Panc1 (cell line): ENCODE results near the gene KANSL2. TPM values are rescaled to one million over a fixed set of nuclear protein-coding genes. Genes with fewer than 3 reads are reported as not detected.

Experiments
- ATAC-seq: fragments of 200-7000 bp; cut with Tn5 transposase; 2 replicates; pipeline ENCODE4 v1.9.1; 2020; ENCODE audit warnings: mild to moderate bottlenecking, moderate library complexity
- BruUV-seq: library from RNA; stranded (reverse); fragments of 400-500 nt; replicated peaks from 2 replicates; lab custom pipeline; 2021; lab: Mats Ljungman, UMichigan
- CTCF ChIA-PET: fragments of 300-600 bp; sonication (Branson Sonifier 250); formaldehyde crosslinking; loops from one replicate; lab custom pipeline; 2022; ENCODE audit warnings: antibody characterized with exemption; lab: Charles Lee
- POLR2A ChIA-PET: fragments of 300-600 bp; sonication (Branson Sonifier 250); formaldehyde crosslinking; loops from one replicate; lab custom pipeline; 2022; ENCODE audit warnings: antibody characterized with exemption; lab: Charles Lee
- DNase-seq: peaks from one replicate; pipeline ENCODE4 v3.0.0-alpha.2; 2010; ENCODE audit warnings: low read depth, low spot score
- H3K27ac ChIP-seq: 2 replicates; pipeline ENCODE4 v1.5.1; 2011; ENCODE audit warnings: mild to moderate bottlenecking, low read length, inconsistent platforms
- H3K27me3 ChIP-seq: fragments of 200-500 bp; sonication (Bioruptor generic); 2 replicates; pipeline ENCODE4 v1.6.0; 2014; ENCODE audit warnings: low read length, inconsistent platforms; ENCODE audit not compliant: control insufficient read depth, insufficient read depth
- H3K36me3 ChIP-seq: fragments of 200-500 bp; sonication (Bioruptor generic); 2 replicates; pipeline ENCODE4 v1.5.1; 2014; ENCODE audit warnings: inconsistent platforms, mild to moderate bottlenecking, low read length, moderate library complexity; ENCODE audit not compliant: control insufficient read depth, insufficient read depth
- H3K4me1 ChIP-seq: 2 replicates; pipeline ENCODE4 v1.5.1; 2011; ENCODE audit warnings: inconsistent platforms, mild to moderate bottlenecking, low read length, moderate library complexity; ENCODE audit not compliant: control insufficient read depth, insufficient read depth
- H3K4me3 ChIP-seq, 2 experiments: 2 replicates each; pipeline ENCODE4 v1.5.1; 2011 to 2012; ENCODE audit warnings: low read depth in 2 of 2, low read length in 2 of 2, mild to moderate bottlenecking in 2 of 2, inconsistent platforms in 1 of 2, moderate library complexity in 1 of 2
- H3K9me3 ChIP-seq: fragments of 200-500 bp; sonication (Bioruptor generic); 2 replicates; pipeline ENCODE4 v1.5.1; 2014; ENCODE audit warnings: low read depth, mild to moderate bottlenecking, inconsistent platforms, low read length, moderate library complexity; ENCODE audit not compliant: control insufficient read depth, insufficient read depth
- POLR2AphosphoS5 ChIP-seq: IDR thresholded peaks from 2 replicates; pipeline ENCODE4 v1.6.1; 2012; ENCODE audit warnings: mild to moderate bottlenecking, low read depth, low read length, moderate library complexity
- SIN3A ChIP-seq: IDR thresholded peaks from 2 replicates; pipeline ENCODE4 v1.6.1; 2012; ENCODE audit warnings: low read depth, mild to moderate bottlenecking, low read length, moderate library complexity, borderline replicate concordance; ENCODE audit not compliant: insufficient read depth
- TCF7L2 ChIP-seq: IDR thresholded peaks from 2 replicates; pipeline ENCODE4 v1.6.1; 2011; ENCODE audit warnings: mild to moderate bottlenecking, low read depth, low read length, inconsistent platforms
- in situ Hi-C: cut with HindIII; loops from 2 replicates; pipeline ENCODE4 v1.10.0; 2016; ENCODE audit warnings: low sequenced_read_pairs, low pct_unique_long_range_greater_than_20kb
- intact Hi-C: fragments of 100-400 bp; cut with micrococcal nuclease; formaldehyde crosslinking; loops from one replicate; pipeline ENCODE4 v1.10.0; 2022; ENCODE audit not compliant: unreplicated experiment
- total RNA-seq: library from RNA; stranded (reverse); gene quantifications from one replicate; pipeline ENCODE4 v1.2.1, GENCODE V29; 2021; ENCODE audit not compliant: unreplicated experiment
- TF ChIP-seq, protein P1 (sequence below), 2 experiments: IDR thresholded peaks; 2 replicates each; pipeline ENCODE4 v1.6.1; 2011 to 2012; ENCODE audit warnings: low read depth in 2 of 2, control low read depth in 1 of 2, low read length in 1 of 2, mild to moderate bottlenecking in 1 of 2, moderate library complexity in 1 of 2; ENCODE audit not compliant: insufficient read depth in 1 of 2
- TF ChIP-seq, protein P2 (sequence below): fragments of 450-650 bp; IDR thresholded peaks from 2 replicates; pipeline ENCODE4 v1.5.1; 2017; ENCODE audit warnings: mild to moderate bottlenecking

KANSL2 gene
- total RNA-seq, 1 experiment from 2014 or later, result 36.9 TPM

DNA sequence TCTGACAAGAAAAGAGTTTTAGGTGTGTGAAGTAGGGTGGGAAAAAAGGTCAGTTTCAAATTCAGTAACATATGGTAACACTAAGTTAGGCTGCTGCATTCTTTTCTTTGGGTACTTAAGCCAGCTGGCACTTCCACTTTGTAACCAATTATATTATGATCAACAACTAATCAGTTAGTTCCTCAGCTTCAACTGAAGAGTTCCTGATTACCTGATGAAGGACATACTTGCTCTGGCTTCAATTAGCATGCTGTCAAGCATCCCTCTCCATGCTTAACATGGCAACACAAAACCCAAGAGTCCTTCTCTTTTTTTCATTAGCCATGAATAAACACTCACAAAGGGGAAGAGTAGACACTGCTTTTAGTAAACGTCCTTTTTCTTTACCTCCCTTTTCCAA is 6.8 kb upstream of the KANSL2 start:
- DNase-seq (no peak), ATAC-seq (no peak)
- CTCF ChIA-PET, result no interaction called here
- POLR2A ChIA-PET, result no interaction called here
- intact Hi-C loops (no loop called here), in situ Hi-C loops (no loop called here)
- no peaks in the 10 kb centered on the region for H3K4me1 ChIP-seq
- H3K27ac ChIP-seq, result no peak overlapping the region
- H3K36me3 ChIP-seq, result peaks cover 22% of the 10 kb centered on the region; the same call in 1 of the 2 replicates
- H3K9me3 ChIP-seq, result no peaks in the 10 kb centered on the region
- TF ChIP-seq, protein P1, sequence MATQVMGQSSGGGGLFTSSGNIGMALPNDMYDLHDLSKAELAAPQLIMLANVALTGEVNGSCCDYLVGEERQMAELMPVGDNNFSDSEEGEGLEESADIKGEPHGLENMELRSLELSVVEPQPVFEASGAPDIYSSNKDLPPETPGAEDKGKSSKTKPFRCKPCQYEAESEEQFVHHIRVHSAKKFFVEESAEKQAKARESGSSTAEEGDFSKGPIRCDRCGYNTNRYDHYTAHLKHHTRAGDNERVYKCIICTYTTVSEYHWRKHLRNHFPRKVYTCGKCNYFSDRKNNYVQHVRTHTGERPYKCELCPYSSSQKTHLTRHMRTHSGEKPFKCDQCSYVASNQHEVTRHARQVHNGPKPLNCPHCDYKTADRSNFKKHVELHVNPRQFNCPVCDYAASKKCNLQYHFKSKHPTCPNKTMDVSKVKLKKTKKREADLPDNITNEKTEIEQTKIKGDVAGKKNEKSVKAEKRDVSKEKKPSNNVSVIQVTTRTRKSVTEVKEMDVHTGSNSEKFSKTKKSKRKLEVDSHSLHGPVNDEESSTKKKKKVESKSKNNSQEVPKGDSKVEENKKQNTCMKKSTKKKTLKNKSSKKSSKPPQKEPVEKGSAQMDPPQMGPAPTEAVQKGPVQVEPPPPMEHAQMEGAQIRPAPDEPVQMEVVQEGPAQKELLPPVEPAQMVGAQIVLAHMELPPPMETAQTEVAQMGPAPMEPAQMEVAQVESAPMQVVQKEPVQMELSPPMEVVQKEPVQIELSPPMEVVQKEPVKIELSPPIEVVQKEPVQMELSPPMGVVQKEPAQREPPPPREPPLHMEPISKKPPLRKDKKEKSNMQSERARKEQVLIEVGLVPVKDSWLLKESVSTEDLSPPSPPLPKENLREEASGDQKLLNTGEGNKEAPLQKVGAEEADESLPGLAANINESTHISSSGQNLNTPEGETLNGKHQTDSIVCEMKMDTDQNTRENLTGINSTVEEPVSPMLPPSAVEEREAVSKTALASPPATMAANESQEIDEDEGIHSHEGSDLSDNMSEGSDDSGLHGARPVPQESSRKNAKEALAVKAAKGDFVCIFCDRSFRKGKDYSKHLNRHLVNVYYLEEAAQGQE (IDR thresholded peaks at IDR 0.05; ENCODE audit: insufficient read depth in 1 of 2, low read depth in 2 of 2, low read length in 1 of 2), result no peak
- TF ChIP-seq SIN3A, result no peak
- no peak for TF ChIP-seq TCF7L2
- TF ChIP-seq, protein P2, sequence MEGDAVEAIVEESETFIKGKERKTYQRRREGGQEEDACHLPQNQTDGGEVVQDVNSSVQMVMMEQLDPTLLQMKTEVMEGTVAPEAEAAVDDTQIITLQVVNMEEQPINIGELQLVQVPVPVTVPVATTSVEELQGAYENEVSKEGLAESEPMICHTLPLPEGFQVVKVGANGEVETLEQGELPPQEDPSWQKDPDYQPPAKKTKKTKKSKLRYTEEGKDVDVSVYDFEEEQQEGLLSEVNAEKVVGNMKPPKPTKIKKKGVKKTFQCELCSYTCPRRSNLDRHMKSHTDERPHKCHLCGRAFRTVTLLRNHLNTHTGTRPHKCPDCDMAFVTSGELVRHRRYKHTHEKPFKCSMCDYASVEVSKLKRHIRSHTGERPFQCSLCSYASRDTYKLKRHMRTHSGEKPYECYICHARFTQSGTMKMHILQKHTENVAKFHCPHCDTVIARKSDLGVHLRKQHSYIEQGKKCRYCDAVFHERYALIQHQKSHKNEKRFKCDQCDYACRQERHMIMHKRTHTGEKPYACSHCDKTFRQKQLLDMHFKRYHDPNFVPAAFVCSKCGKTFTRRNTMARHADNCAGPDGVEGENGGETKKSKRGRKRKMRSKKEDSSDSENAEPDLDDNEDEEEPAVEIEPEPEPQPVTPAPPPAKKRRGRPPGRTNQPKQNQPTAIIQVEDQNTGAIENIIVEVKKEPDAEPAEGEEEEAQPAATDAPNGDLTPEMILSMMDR, result no peak
- no peak for TF ChIP-seq POLR2AphosphoS5
- no peaks in the 10 kb centered on the region for H3K27me3 ChIP-seq
- no peak overlapping the region for H3K4me3 ChIP-seq
- BruUV-seq, result no TSS peak

- in situ Hi-C loops (no loop called here), intact Hi-C loops (no loop called here)
- H3K4me3 ChIP-seq, result no peak overlapping the region
- H3K27ac ChIP-seq, result no peak overlapping the region
- no peak for DNase-seq
- no peaks in the 10 kb centered on the region for H3K9me3 ChIP-seq
- BruUV-seq, result no TSS peak
- no peak for ATAC-seq
- no peaks in the 10 kb centered on the region for H3K4me1 ChIP-seq
- TF ChIP-seq, protein P1 (IDR thresholded peaks at IDR 0.05; ENCODE audit: insufficient read depth in 1 of 2, low read depth in 2 of 2, low read length in 1 of 2), result no peak
- TF ChIP-seq TCF7L2 (no peak), SIN3A (no peak), POLR2AphosphoS5 (no peak)
- TF ChIP-seq, protein P2, result no peak
- peaks cover 19% of the 10 kb centered on the region; the same call in 1 of the 2 replicates for H3K36me3 ChIP-seq
- POLR2A ChIA-PET, result no interaction called here
- no peaks in the 10 kb centered on the region for H3K27me3 ChIP-seq
- CTCF ChIA-PET, result no interaction called here
Observed at GRCh38 chr12:48687592-48687991, 5.6 kb upstream of the KANSL2 start.
